GM18505 (cell line): ENCODE data around the gene MRTFB.

Source experiments
- ATAC-seq: cut with Tn5 transposase; IDR thresholded peaks from one replicate; pipeline ENCODE4 v1.9.1; 2021; ENCODE audit not compliant: unreplicated experiment
- POLR2A ChIP-seq: IDR thresholded peaks from 4 replicates; pipeline ENCODE4 v1.6.1; 2011; ENCODE audit warnings: borderline replicate concordance; ENCODE audit not compliant: insufficient read depth, insufficient read length; ENCODE audit errors: extremely low read depth

MRTFB gene

DNA sequence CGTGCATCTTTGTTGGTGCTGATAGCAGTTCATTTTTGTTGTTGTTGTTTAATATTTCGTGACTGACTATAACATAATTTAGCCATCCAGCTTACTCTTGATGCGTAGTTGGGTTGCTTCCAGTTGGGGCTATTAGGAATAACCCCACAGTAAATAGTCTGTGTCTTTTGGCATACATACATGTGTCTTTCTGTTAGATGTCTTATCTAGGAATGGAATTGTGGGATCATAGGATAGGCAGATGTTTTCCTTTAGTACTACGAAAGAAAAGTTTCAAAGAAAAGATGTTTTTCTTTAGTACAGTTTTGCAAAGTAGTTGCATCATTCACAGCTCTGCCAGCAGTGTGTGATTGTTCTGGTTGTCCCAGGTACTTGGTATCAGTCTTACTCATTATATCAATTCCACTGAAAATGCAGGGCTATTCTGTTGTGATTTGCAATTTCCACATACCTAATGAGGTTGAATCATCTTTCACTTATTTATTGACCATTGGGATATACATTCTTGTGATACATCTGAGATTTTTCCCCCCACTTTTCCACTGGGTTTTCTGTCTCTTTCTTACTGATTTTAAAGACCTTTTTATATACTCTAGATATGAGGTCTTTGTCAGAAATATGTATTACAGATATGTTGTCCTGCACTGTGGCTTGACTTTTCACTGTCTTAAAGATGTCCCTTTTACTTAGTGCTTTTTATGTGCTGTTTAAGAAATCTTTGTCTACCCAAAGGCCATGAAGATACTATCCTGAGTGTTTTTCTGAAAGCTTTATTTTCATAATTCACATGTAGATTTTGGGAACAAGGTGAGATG is 173.3 kb downstream of the MRTFB start:
- ATAC-seq, result no peak
- TF ChIP-seq POLR2A, result no peak

DNA sequence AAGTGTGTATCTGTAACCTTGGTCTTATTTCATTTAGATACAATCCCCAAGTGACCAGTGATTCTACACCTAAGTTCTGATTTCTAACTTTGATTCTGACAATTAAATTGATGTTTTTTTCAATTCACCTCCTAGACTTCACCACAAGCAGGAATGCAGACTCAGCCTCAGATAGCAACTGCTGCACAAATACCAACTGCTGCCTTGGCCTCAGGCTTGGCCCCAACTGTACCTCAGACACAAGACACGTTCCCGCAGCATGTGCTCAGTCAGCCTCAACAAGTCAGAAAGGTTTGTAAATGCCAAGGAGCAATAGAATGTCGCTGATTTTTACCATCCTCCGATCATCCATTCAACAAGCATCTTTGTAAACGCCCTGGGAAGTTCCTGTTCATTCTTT is 177.7 kb downstream of the MRTFB start:
- no peak for TF ChIP-seq POLR2A
- no peak for ATAC-seq

DNA sequence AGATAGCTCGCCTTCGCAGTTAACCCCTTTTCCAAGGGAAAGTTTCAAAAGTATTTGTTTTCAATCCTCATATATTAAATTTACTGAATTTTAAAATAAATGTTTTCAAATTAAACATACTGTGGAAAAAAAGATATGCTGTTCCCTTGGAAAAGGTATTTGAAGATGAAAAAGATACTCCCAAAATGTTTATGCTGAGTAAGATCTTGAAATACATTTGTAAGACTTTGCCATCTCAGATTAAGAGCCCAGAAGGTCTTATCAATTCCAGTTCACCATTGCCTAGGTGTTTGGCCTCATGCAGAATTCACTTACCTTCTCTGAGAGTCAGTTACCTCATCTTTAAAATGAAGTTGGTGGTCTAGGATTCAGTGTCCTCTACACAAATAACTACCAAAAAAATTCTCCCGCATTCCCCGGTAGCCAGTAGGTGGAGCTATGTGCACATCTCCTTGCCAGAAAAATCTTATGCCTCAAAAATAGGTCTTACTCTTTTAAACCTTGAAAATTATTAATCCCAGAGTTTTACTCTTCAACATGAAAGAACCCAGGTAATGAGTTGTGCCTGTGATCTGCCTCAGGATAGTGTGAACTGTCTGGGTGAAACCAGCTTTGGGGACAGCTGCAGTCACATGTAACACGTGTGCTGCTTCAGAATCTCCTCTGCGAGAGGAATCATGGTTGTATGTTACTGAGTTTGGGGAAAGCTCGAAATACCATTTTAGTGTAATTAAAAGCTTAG is 178.3 kb downstream of the MRTFB start:
- no peak for TF ChIP-seq POLR2A
- ATAC-seq, result no peak

DNA sequence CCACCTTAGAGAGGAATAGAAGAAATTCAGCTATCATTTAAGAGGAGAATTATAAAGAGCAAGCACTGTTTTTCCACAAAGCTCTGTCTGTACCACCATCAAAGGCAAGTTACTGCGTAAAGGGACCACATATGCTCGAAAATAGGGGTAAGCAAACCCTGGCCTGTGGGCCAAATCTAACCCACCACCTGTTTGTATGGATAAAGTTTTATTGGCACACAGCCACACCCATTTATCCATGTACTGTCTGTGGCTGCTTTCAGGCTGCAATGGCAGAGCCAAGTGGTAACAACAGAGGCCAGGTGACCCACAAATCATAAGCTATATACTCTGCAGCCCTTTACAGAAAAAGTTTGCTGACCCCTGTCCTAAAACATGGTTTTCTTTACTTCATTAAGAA is 180.3 kb downstream of the MRTFB start:
- no peak for ATAC-seq
- TF ChIP-seq POLR2A, result no peak

DNA sequence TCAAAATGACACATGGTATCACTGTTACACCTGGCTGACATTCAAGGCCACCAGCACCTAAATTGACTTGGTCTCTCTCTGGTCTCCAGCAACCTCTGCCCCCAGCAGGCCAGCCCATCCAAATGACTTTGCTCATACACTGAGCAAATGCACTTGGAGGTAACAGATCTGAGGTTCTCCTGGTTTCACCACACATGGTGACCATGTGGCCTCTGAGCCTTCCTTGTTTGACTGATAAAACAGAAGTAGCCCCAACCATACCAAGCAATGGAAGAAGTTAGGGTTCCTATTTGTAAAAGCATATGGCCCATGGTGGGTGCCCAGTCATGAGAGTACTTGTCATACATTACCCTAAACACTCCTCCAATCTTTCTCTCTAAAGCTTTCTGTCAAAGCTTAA is 181.7 kb downstream of the MRTFB start:
- no peak for ATAC-seq
- no peak for TF ChIP-seq POLR2A

DNA sequence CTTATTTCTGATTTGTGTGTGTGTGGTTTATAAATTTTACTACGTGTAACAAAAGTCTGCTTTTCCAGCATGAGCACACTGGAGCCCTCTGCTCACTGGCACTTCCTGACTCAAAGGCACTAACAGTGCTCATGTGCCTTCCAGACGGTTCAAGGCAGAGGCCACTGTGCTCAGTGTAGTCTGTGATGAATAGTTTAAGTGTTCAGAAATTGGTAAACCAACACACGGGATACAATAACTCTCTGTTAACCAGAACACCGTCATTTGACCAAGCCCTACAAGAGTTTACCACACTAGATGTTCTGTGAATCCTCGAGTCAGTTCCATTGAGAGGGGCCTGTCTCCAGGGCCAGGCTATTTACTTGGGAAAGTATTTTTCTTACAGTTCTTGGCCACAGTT is 191.9 kb downstream of the MRTFB start:
- no peak for ATAC-seq
- no peak for TF ChIP-seq POLR2A

DNA sequence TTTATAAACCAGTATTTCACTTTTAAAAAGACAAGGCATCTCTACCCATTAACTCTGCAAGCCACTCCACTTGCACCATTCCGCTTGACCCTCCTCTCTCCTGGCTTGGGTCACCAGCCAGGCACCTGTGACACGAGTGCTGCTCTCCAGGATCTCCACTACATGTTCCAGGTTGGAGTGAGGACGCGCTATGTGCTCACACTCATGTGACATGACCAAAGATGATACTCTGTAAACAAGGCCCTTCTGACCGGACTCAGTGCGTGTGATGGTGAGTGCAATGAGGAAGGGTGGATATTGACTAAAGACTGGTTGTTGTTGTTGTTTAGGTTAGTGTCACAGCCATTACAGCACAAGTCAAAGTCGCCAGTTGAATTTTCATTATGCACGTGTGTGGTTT is 192.7 kb downstream of the MRTFB start:
- TF ChIP-seq POLR2A, result no peak
- no peak for ATAC-seq

DNA sequence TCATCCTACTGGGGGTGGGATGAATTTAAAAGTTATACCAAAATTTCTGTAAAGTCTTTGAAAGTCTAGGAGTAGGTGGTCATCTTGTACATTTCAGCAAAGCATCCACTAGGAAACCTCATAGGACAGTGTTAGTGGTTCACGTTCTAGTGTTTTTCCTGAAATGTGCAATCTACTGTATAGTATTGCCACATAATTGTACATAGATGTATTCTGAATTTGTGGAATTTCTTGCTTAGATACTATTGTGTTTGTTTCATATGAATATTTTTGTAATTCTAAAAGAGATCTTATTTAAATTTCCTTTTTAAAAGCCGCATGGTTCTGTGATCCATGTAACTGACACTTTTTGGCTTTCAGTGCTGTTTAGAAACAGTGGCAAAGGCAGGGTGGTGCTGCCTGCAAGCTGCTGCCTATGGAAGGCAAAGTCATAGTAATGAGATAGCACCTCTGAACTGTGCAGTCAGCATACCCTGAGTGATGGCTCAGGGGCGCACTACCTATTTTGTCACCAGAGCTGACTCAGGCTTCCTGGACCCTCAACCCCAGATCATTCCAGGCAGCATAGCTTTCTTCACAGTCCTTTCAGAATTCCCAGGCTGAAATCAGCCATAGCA is 193.3 kb downstream of the MRTFB start:
- no peak for ATAC-seq
- no peak for TF ChIP-seq POLR2A

DNA sequence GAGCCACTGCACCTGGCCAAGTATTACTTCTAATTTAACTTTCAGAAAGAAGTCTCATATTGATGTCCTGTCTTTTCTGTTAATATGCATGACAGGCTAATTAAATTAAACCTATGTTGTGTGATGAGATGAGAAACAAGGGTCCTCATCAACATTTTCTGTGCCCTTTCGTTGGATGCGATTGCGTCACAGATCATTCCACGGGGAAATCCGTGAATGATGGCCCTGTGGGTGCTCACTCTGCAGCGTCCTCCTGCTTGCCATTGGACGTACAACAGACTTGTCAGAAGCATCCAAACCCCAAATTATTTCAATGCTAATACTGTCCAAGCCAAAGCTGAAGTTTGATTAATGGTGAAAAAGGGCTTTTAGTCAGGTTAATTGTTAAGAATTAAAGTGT is 197.0 kb downstream of the MRTFB start:
- ATAC-seq, result no peak
- no peak for TF ChIP-seq POLR2A

DNA sequence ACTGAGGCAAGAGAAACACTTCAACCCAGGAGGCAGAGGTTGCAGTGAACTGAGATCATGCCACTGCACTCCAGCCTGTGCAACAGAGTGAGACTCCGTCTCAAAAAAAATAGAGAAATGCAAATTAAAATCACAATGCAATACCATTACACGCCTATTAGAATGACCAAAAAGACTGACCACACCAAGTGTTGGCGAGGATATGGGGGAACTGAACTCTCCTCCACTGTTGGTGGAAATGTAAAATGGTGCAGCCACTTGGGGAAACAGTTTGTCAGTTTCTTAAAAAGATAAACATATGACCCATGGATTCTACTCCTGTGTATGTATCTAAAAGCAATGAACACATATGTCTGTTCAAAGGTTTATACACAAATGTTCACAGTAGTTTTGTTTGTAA is 204.8 kb downstream of the MRTFB start:
- no peak for ATAC-seq
- TF ChIP-seq POLR2A, result no peak

DNA sequence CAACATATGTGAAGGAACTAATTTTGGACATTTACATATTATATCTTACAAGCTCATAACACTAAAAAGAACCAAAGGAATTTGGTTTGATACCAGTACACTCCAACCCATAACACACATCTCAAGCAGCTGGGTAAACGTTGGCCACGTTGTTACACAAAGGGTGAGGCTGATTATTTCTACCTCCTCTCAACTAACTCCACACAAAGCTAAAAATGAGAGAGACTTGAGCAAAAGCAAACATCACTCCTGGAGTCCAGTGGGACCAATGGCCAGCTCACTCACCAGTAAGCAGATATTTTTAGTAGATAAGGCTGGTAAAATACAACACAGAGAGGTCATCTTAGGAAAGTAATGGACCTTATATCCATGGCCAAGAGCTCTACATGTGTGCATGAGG is 207.6 kb downstream of the MRTFB start:
- TF ChIP-seq POLR2A, result no peak
- ATAC-seq, result no peak

DNA sequence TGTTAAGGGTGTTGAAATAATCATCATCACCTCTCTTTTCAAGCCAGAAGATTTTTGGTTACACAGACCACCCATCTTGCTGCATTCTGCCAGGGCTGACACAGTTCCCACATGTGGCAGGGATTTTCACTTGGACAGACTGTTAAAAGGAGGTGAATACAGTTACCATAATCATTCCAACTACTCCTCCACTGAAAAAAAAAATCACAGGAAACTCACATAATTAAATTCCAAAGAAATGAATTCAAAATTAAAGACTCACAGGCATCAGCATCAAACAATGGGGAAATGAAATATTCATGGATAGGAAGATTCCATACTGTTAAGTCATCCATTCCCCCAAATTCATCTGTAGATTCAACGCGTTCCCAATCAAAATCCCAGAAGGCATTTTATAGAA is 209.4 kb downstream of the MRTFB start:
- no peak for ATAC-seq
- no peak for TF ChIP-seq POLR2A

DNA sequence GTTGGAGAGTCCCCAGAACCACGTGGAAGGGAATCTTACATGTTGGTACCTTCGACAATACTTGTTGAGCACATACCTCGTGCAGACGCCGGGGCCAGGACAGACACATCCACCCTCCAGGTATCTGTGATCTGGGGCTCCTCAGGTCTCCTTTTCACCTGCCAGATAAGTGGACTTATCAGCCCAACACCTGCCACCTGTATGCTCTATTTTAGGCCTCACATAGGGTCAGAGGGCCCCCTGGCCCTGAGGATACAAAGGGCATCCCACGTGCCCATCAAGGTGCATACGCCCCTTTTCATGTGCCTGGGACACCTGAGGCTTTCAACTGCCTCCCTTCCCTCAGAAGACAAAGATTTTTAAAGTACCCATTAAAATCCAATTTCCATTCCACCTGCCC is 212.7 kb downstream of the MRTFB start:
- no peak for TF ChIP-seq POLR2A
- no peak for ATAC-seq

DNA sequence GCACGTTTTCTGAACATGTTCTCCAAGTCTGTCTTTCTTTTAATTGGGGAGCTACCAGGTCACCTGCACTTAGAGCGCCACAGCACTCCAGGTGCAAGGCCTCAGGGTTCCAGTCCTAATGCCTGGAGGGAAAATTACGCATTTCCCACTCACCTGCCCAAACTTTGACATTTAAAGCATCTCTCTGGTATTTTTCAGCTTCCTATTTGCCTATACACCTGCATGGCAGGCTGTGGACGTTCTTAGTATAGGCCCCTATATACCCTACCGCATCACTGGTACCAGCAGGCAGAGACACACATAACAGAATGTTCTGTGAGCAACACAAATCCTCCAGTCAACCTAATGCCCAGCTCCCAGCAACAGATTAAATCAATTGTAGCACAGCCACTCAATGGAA is 213.3 kb downstream of the MRTFB start:
- TF ChIP-seq POLR2A, result no peak
- no peak for ATAC-seq
